Esophagus squamous epithelium (tissue), 4 donors: ENCODE data around the gene SNAPC2.

Experiments used
- POLR2A ChIP-seq, 4 donors: fragments of 450-650 bp; IDR thresholded peaks; one replicate each; pipeline ENCODE4 v1.6.1; 2017; ENCODE audit warnings: antibody characterized with exemption in 4 of 4, mild to moderate bottlenecking in 4 of 4, moderate library complexity in 3 of 4
- TF ChIP-seq, protein P1 (sequence below), 6 experiments: fragments of 450-650 bp in 4 of 6; fragments of 200-600 bp in 2 of 6; sonication (generic) in 2 of 6; IDR thresholded peaks; one replicate each; pipeline ENCODE4 v1.5.1; 2016 to 2019; ENCODE audit warnings: antibody characterized with exemption in 6 of 6, mild to moderate bottlenecking in 4 of 6, moderate library complexity in 4 of 6

- TF ChIP-seq, protein P1, sequence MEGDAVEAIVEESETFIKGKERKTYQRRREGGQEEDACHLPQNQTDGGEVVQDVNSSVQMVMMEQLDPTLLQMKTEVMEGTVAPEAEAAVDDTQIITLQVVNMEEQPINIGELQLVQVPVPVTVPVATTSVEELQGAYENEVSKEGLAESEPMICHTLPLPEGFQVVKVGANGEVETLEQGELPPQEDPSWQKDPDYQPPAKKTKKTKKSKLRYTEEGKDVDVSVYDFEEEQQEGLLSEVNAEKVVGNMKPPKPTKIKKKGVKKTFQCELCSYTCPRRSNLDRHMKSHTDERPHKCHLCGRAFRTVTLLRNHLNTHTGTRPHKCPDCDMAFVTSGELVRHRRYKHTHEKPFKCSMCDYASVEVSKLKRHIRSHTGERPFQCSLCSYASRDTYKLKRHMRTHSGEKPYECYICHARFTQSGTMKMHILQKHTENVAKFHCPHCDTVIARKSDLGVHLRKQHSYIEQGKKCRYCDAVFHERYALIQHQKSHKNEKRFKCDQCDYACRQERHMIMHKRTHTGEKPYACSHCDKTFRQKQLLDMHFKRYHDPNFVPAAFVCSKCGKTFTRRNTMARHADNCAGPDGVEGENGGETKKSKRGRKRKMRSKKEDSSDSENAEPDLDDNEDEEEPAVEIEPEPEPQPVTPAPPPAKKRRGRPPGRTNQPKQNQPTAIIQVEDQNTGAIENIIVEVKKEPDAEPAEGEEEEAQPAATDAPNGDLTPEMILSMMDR (IDR thresholded peaks at IDR 0.05) = no peak
- TF ChIP-seq POLR2A (IDR thresholded peaks at IDR 0.05) = no peak
These were observed 5.5 kb upstream of the SNAPC2 start, which contains the start of gene TGFBR3L for GRCh38 chr19:7914598-7915045.
